Tibial artery (tissue), 4 donors: ENCODE measurements around the gene STYXL2.

Experiments used
- DNase-seq, 2 donors: peaks; one replicate each; pipeline ENCODE4 v3.0.0-alpha.2; 2019
- H3K27ac ChIP-seq, 2 donors: fragments of 200-600 bp; sonication (generic) in 1 of 2; 1 replicate in 1 of 2; 2 replicates in 1 of 2; pipeline ENCODE4 v1.5.1; 2018 to 2019; ENCODE audit warnings: mild to moderate bottlenecking in 1 of 2
- H3K27me3 ChIP-seq, 2 donors: fragments of 200-600 bp; sonication (generic) in 1 of 2; one replicate each; pipeline versions ENCODE4 v1.5.1 to v1.6.0; 2016 to 2019
- H3K36me3 ChIP-seq, 3 donors: fragments of 200-600 bp; sonication (generic) in 2 of 3; one replicate each; pipeline ENCODE4 v1.5.1; 2016 to 2019; ENCODE audit warnings: mild to moderate bottlenecking in 2 of 3
- H3K4me1 ChIP-seq, 4 donors: fragments of 200-600 bp; sonication (generic) in 2 of 4; 1 replicate in 3 of 4; 2 replicates in 1 of 4; pipeline ENCODE4 v1.5.1; 2016 to 2019
- H3K4me3 ChIP-seq, 2 donors: fragments of 200-600 bp; sonication (generic) in 1 of 2; 1 replicate in 1 of 2; 2 replicates in 1 of 2; pipeline ENCODE4 v1.5.1; 2018 to 2019; ENCODE audit warnings: mild to moderate bottlenecking in 2 of 2
- H3K9me3 ChIP-seq, 3 donors: fragments of 200-600 bp; sonication (generic) in 1 of 3; one replicate each; pipeline ENCODE4 v1.5.1; 2016 to 2019
- CTCF ChIP-seq, 2 experiments: fragments of 200-600 bp in 1 of 2; fragments of 450-650 bp in 1 of 2; IDR thresholded peaks; one replicate each; pipeline ENCODE4 v1.5.1; 2017 to 2019; ENCODE audit warnings: antibody characterized with exemption in 2 of 2, mild to moderate bottlenecking in 1 of 2, moderate library complexity in 1 of 2
- intact Hi-C: fragments of 100-400 bp; cut with DNase I; formaldehyde crosslinking; loops from one replicate; pipeline ENCODE4 v1.15.0; 2023; ENCODE audit warnings: low total_unique reads

STYXL2 gene

GRCh38 chr1:167086033-167086432, 7.8 kb upstream of the STYXL2 start:
- peaks cover 0 to 6% of the 10 kb centered on the region in 2 donors for H3K27me3 ChIP-seq
- TF ChIP-seq CTCF (IDR thresholded peaks at IDR 0.05): no peak
- H3K4me1 ChIP-seq: no peaks in the 10 kb centered on the region
- H3K9me3 ChIP-seq: no peaks in the 10 kb centered on the region
- intact Hi-C loops: no loop called here
- no peak for DNase-seq
- H3K27ac ChIP-seq: no peak overlapping the region
- H3K4me3 ChIP-seq: no peak overlapping the region
- H3K36me3 ChIP-seq: no peaks in the 10 kb centered on the region

- DNase-seq: no peak
- Histone ChIP-seq H3K4me3 (no peak overlapping the region), H3K27ac (no peak overlapping the region), H3K9me3 (no peaks in the 10 kb centered on the region), H3K36me3 (no peaks in the 10 kb centered on the region), H3K4me1 (no peaks in the 10 kb centered on the region), H3K27me3 (no peaks in the 10 kb centered on the region)
- intact Hi-C loops: no loop called here
- no peak for TF ChIP-seq CTCF (IDR thresholded peaks at IDR 0.05)
These were observed 7.1 kb upstream of the STYXL2 start for GRCh38 chr1:167086768-167087167.

- H3K36me3 ChIP-seq: no peaks in the 10 kb centered on the region
- H3K9me3 ChIP-seq: no peaks in the 10 kb centered on the region
- DNase-seq: no peak
- peaks cover 0 to 15% (median 3%) of the 10 kb centered on the region in 4 donors for H3K4me1 ChIP-seq
- intact Hi-C loops: no loop called here
- no peak overlapping the region for H3K27ac ChIP-seq
- H3K27me3 ChIP-seq: no peaks in the 10 kb centered on the region
- no peak overlapping the region for H3K4me3 ChIP-seq
- no peak for TF ChIP-seq CTCF (IDR thresholded peaks at IDR 0.05)
These were observed 5.0 kb upstream of the STYXL2 start for GRCh38 chr1:167088746-167089417.

GRCh38 chr1:167089939-167090313, 3.9 kb upstream of the STYXL2 start:
- Histone ChIP-seq H3K27ac (no peak overlapping the region), H3K4me1 (peaks cover 0 to 23% (median 14%) of the 10 kb centered on the region in 4 donors), H3K27me3 (no peaks in the 10 kb centered on the region), H3K36me3 (no peaks in the 10 kb centered on the region), H3K9me3 (no peaks in the 10 kb centered on the region), H3K4me3 (no peak overlapping the region)
- no peak for TF ChIP-seq CTCF (IDR thresholded peaks at IDR 0.05)
- intact Hi-C loops: no loop called here
- no peak for DNase-seq

GRCh38 chr1:167090314-167090942, 3.4 kb upstream of the STYXL2 start, which contains the start of gene GPA33:
TSS of gene GPA33 (minus strand) at chr1:167090377. CDS start at chr1:167090287, 90 bp downstream.
- Histone ChIP-seq H3K36me3 (no peaks in the 10 kb centered on the region), H3K27me3 (no peaks in the 10 kb centered on the region), H3K9me3 (no peaks in the 10 kb centered on the region), H3K4me1 (peaks cover 0 to 23% (median 16%) of the 10 kb centered on the region in 4 donors), H3K4me3 (no peak within 1 kb of the TSS), H3K27ac (no peak within 1 kb of the TSS)
- no peak for TF ChIP-seq CTCF (IDR thresholded peaks at IDR 0.05)
- intact Hi-C loops: no loop called here
- no peak for DNase-seq
